Esophagus muscularis mucosa (tissue), 4 donors: Measurements from ENCODE around the gene ORMDL3. TPM values are rescaled to one million over a fixed set of nuclear protein-coding genes. Genes with fewer than 3 reads are reported as not detected.

Source experiments
- DNase-seq: peaks from one replicate; pipeline ENCODE4 v3.0.0-alpha.2; 2017; ENCODE audit errors: extremely low spot score
- H3K27ac ChIP-seq, 4 donors: fragments of 200-600 bp; sonication (generic); replicated peaks in 1 of 4; 1 replicate in 3 of 4; 2 replicates in 1 of 4; pipeline ENCODE4 v1.5.1; 2016 to 2019; ENCODE audit warnings: mild to moderate bottlenecking in 1 of 4
- H3K27me3 ChIP-seq, 4 donors: fragments of 200-600 bp; sonication (generic); one replicate each; pipeline versions ENCODE4 v1.5.1 to v1.6.0; 2016 to 2019
- H3K36me3 ChIP-seq, 4 donors: fragments of 200-600 bp; sonication (generic); one replicate each; pipeline ENCODE4 v1.5.1; 2016 to 2019
- H3K4me1 ChIP-seq, 4 donors: fragments of 200-600 bp; sonication (generic); one replicate each; pipeline ENCODE4 v1.5.1; 2016 to 2019
- H3K4me3 ChIP-seq, 4 donors: fragments of 200-600 bp; sonication (generic); 1 replicate in 2 of 4; 2 replicates in 2 of 4; pipeline ENCODE4 v1.5.1; 2016 to 2019; ENCODE audit warnings: mild to moderate bottlenecking in 4 of 4, moderate library complexity in 1 of 4
- H3K9me3 ChIP-seq, 4 donors: fragments of 200-600 bp; sonication (generic); 1 replicate in 3 of 4; 2 replicates in 1 of 4; pipeline ENCODE4 v1.5.1; 2016 to 2019
- EP300 ChIP-seq: sonication (generic); formaldehyde crosslinking; IDR thresholded peaks from one replicate; pipeline ENCODE4 v1.6.1; 2017; ENCODE audit warnings: antibody characterized with exemption
- POLR2A ChIP-seq: fragments of 450-650 bp; IDR thresholded peaks from one replicate; pipeline ENCODE4 v1.6.1; 2017; ENCODE audit warnings: antibody characterized with exemption, moderate library complexity, mild to moderate bottlenecking, low read depth
- POLR2AphosphoS5 ChIP-seq, 2 donors: sonication (generic); formaldehyde crosslinking; IDR thresholded peaks; one replicate each; pipeline ENCODE4 v1.6.1; 2017; ENCODE audit warnings: antibody characterized with exemption in 2 of 2
- WGBS: methylation state at CpG from one replicate; pipeline ENCODE4 v1.1.5; 2018; 5-methylcytosine and 5-hydroxymethylcytosine counted together
- intact Hi-C: fragments of 100-400 bp; cut with DNase I; formaldehyde crosslinking; loops from one replicate; pipeline ENCODE4 v1.15.1; 2023
- total RNA-seq, 4 donors: library from RNA; depleted of rRNA; stranded (reverse); fragments of >200 nt; gene quantifications; one replicate each; pipeline versions ENCODE4 v1.1.0 to v1.2.1, GENCODE V29; 2016
- TF ChIP-seq, protein P1 (sequence below), 3 experiments: fragments of 200-600 bp in 2 of 3; fragments of 450-650 bp in 1 of 3; sonication (generic) in 2 of 3; IDR thresholded peaks; one replicate each; pipeline ENCODE4 v1.5.1; 2017 to 2019; ENCODE audit warnings: antibody characterized with exemption in 3 of 3, mild to moderate bottlenecking in 2 of 3, moderate library complexity in 1 of 3

Gene ORMDL3
- total RNA-seq, 4 donors from 2014 or later = 33.2 to 68.6 (median 45.9) TPM

DNA sequence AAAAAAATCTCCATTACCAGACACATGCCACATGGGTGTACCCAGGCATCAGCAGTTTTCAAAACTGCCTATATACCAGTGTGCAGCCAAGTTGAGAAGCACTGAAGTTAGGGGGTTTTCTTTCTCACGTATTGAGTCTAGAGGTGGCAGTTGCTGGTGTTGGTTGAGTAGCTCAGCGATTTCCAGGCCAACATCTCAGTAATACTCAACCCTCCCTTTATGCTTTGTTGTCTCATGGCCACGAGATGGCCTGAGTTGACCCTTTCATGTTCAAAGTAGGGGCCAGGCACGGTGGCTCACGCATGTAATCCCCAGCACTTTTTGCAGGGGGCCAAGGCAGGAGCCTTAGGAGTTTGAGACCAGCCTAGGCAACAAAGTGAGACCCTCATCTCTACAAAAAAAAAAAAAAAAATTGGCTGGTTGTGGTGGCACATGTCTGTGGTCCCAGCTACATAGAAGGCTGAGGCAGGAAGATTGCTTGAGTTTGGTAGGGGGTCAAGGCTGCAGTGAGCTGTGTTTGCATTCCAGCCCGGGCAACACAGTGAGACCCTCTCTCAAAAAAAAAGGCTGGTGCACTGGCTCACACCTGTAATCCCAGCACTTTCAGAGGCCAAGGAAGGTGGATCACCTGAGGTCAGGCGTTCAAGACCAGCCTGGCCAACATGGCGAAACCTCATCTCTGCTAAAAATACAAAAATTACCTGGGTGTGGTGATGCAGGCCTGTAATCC lies 10.9 kb upstream of the ORMDL3 start:
- H3K9me3 ChIP-seq = no peaks in the 10 kb centered on the region
- TF ChIP-seq POLR2AphosphoS5 (IDR thresholded peaks at IDR 0.05) (no peak), EP300 (no peak), POLR2A (no peak)
- TF ChIP-seq, protein P1, sequence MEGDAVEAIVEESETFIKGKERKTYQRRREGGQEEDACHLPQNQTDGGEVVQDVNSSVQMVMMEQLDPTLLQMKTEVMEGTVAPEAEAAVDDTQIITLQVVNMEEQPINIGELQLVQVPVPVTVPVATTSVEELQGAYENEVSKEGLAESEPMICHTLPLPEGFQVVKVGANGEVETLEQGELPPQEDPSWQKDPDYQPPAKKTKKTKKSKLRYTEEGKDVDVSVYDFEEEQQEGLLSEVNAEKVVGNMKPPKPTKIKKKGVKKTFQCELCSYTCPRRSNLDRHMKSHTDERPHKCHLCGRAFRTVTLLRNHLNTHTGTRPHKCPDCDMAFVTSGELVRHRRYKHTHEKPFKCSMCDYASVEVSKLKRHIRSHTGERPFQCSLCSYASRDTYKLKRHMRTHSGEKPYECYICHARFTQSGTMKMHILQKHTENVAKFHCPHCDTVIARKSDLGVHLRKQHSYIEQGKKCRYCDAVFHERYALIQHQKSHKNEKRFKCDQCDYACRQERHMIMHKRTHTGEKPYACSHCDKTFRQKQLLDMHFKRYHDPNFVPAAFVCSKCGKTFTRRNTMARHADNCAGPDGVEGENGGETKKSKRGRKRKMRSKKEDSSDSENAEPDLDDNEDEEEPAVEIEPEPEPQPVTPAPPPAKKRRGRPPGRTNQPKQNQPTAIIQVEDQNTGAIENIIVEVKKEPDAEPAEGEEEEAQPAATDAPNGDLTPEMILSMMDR (IDR thresholded peaks at IDR 0.05) = no peak
- intact Hi-C loops = no loop called here
- 79% methylated on average over 8 of the region's 8 CpGs for WGBS
- H3K4me1 ChIP-seq = peaks cover 0 to 9% (median 4%) of the 10 kb centered on the region in 4 donors
- no peaks in the 10 kb centered on the region for H3K36me3 ChIP-seq
- H3K27me3 ChIP-seq = peaks cover 0 to 5% (median 0%) of the 10 kb centered on the region in 4 donors
- no peak overlapping the region for H3K27ac ChIP-seq
- DNase-seq = no peak
- H3K4me3 ChIP-seq = no peak overlapping the region

DNA sequence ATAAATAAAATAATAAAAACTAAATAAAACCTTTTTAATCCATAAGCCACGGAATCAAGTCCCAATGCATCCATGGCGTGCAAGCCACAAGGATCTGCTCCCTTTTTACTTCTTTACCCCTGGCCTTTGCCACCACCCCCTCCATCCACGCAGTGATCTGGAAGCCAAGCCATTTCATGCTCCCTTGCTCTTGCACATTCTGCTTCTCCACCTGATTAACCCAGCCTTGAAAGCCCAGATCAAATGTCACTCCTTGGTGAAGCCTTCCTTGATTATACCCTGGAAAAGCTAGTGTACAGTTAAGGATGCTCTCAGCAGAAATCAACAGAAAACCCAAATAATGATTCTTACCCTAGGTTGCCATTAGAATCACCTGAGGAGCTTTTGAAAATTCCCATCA lies 10.0 kb upstream of the ORMDL3 start:
- Histone ChIP-seq H3K36me3 (no peaks in the 10 kb centered on the region), H3K4me1 (peaks cover 0 to 9% (median 4%) of the 10 kb centered on the region in 4 donors), H3K27me3 (no peaks in the 10 kb centered on the region), H3K4me3 (no peak overlapping the region), H3K9me3 (no peaks in the 10 kb centered on the region), H3K27ac (no peak overlapping the region)
- intact Hi-C loops = no loop called here
- no peak for DNase-seq
- 93% methylated on average over 3 of the region's 3 CpGs for WGBS
- TF ChIP-seq POLR2AphosphoS5 (IDR thresholded peaks at IDR 0.05) = no peak

DNA sequence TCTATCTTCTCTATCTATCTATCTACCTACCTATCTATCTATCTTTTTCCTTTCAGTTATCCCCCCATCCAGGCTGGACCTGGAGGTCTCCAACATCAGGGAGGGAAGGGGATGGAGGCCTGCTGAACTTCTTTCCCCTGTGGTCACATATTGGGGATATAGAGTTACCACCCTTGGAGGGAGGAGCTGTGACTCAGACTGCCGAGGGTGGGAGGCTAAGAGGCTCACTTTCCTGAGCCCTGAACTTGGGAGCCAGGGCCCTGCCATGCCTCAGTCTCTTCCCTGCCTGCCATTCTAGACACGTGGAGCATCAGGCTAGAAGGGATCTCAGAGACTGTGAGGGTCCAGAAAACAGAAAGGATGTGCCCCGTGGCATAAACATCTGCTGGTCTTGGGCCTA lies 8.5 kb upstream of the ORMDL3 start:
- H3K4me1 ChIP-seq = peaks cover 0 to 9% (median 4%) of the 10 kb centered on the region in 4 donors
- no peak overlapping the region for H3K27ac ChIP-seq
- H3K9me3 ChIP-seq = no peaks in the 10 kb centered on the region
- WGBS = 80% methylated on average over 3 of the region's 3 CpGs
- no peaks in the 10 kb centered on the region for H3K36me3 ChIP-seq
- DNase-seq = no peak
- TF ChIP-seq, protein P1 (IDR thresholded peaks at IDR 0.05) = no peak
- no peak for TF ChIP-seq POLR2AphosphoS5 (IDR thresholded peaks at IDR 0.05)
- TF ChIP-seq EP300 = no peak
- TF ChIP-seq POLR2A = no peak
- no peak overlapping the region for H3K4me3 ChIP-seq
- H3K27me3 ChIP-seq = no peaks in the 10 kb centered on the region
- intact Hi-C loops = no loop called here

DNA sequence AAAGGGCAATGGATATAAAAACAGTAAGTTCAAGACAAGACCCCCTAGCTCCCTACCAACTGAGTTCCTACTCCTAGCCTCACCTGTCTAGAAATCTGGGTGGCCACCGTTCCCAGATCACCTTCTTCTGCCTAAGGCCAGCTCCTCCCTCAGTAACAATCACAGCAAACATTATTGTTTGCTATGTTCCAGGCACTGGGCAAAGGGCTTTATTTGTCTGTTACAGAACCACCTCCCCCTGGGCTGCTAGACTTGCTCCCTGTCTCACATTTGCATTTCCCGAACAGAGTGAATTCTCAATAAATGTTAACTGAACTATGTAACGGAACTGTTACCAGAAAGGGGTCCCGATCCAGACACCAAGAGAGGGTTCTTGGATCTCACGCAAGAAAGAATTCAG lies 6.9 kb upstream of the ORMDL3 start:
- Histone ChIP-seq H3K9me3 (no peaks in the 10 kb centered on the region), H3K27me3 (no peaks in the 10 kb centered on the region), H3K4me1 (peaks cover 7 to 11% (median 7%) of the 10 kb centered on the region in 4 donors), H3K36me3 (no peaks in the 10 kb centered on the region), H3K4me3 (no peak overlapping the region), H3K27ac (no peak overlapping the region)
- no peak for DNase-seq
- intact Hi-C loops = no loop called here
- TF ChIP-seq, protein P1 (IDR thresholded peaks at IDR 0.05) = no peak
- TF ChIP-seq POLR2AphosphoS5 (IDR thresholded peaks at IDR 0.05) (no peak), EP300 (no peak), POLR2A (no peak)
- 82% methylated on average over 5 of the region's 5 CpGs for WGBS

DNA sequence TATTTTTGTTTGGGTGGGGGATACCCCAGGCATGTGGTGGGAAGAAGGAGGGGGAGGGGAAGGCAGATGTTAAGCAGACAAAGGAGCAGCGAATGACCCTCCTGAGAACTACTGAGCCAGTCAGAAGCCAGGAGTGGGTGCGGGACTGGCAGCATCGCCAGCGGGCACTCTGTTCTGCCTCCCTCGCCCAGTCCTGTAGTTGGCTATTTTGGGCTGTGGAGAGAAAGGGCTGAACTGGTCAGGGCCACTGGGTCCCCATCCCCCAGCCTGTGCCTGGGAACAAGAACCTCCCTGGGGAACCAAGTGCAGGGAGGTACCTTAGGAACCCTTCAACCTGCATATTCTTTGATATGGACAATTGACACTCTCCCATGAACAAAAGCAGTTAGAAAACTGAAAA lies 6.5 kb upstream of the ORMDL3 start:
- WGBS = 88% methylated on average over 5 of the region's 5 CpGs
- Histone ChIP-seq H3K36me3 (no peaks in the 10 kb centered on the region), H3K4me3 (no peak overlapping the region), H3K27ac (no peak overlapping the region), H3K9me3 (no peaks in the 10 kb centered on the region), H3K4me1 (peaks cover 11 to 13% (median 11%) of the 10 kb centered on the region in 4 donors), H3K27me3 (no peaks in the 10 kb centered on the region)
- intact Hi-C loops = no loop called here
- DNase-seq = no peak
- no peak for TF ChIP-seq POLR2A
- no peak for TF ChIP-seq EP300
- TF ChIP-seq, protein P1 (IDR thresholded peaks at IDR 0.05) = no peak
- TF ChIP-seq POLR2AphosphoS5 (IDR thresholded peaks at IDR 0.05) = no peak
